Adrenal gland (tissue), 5 donors: ENCODE measurements around the gene HOXA5.

Experiments used
- POLR2A ChIP-seq, 2 donors: fragments of 450-650 bp; IDR thresholded peaks; one replicate each; pipeline ENCODE4 v1.6.1; 2017; ENCODE audit warnings: antibody characterized with exemption in 2 of 2, mild to moderate bottlenecking in 2 of 2, moderate library complexity in 1 of 2
- TF ChIP-seq, protein P1 (sequence below), 6 experiments: fragments of 450-650 bp in 4 of 6; fragments of 200-600 bp in 2 of 6; sonication (generic) in 1 of 6; IDR thresholded peaks; 1 replicate in 5 of 6; 2 replicates in 1 of 6; pipeline versions ENCODE4 v1.5.1 to v1.8.0; 2016 to 2021; ENCODE audit warnings: antibody characterized with exemption in 6 of 6, mild to moderate bottlenecking in 2 of 6, moderate library complexity in 1 of 6
- donor health status: DM: no; HTN: no; CAD: no.

DNA sequence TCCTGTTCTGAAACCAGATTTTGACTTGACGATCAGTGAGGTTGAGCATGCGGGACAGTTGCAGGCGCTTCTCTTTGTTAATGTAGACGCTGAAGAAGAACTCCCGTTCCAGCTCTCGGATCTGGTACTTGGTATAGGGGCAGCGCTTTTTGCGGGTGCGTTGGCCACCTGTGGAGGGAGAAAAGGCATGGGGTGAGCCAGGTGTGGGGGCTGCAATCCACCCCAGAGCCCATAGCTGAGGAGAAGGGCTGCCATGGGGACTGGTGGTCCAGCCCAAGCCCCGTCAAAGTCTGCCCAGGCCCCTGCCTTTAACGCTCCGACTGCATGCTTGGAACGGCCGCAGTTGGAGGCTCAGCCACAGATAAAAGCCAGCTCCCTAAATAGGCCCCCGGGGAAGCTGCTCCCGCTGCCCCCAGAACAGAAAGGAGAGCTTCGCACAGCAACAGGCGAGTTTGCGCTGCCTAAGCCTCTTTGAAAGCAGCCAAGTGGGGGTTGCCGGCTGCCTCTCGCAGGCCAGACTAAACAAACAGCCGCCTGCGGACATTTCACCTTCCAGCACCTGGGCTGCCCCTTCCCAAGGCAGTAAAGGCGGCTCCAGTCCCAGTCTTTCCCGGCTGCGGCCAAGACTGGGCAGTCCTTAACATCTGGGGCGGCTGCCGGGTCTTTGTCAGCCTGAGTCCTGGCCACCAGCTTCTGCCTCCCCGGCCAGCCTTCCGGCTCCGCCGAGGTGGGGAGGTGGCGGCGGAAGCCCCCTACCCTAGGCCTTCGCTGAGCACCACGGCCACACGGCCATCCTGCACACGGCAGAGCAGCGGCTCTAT, 39.6 kb upstream of the HOXA5 start:
- TF ChIP-seq, protein P1, sequence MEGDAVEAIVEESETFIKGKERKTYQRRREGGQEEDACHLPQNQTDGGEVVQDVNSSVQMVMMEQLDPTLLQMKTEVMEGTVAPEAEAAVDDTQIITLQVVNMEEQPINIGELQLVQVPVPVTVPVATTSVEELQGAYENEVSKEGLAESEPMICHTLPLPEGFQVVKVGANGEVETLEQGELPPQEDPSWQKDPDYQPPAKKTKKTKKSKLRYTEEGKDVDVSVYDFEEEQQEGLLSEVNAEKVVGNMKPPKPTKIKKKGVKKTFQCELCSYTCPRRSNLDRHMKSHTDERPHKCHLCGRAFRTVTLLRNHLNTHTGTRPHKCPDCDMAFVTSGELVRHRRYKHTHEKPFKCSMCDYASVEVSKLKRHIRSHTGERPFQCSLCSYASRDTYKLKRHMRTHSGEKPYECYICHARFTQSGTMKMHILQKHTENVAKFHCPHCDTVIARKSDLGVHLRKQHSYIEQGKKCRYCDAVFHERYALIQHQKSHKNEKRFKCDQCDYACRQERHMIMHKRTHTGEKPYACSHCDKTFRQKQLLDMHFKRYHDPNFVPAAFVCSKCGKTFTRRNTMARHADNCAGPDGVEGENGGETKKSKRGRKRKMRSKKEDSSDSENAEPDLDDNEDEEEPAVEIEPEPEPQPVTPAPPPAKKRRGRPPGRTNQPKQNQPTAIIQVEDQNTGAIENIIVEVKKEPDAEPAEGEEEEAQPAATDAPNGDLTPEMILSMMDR (IDR thresholded peaks at IDR 0.05) = no peak
- no peak for TF ChIP-seq POLR2A (IDR thresholded peaks at IDR 0.05)
